ENCODE results near the gene SETD3. TPM values are rescaled to one million over a fixed set of nuclear protein-coding genes. Genes with fewer than 3 reads are reported as not detected.

SETD3 gene
- total RNA-seq, 1 donor from 2014 or later, result 62.8 TPM

GRCh38 chr14:99402950-99403349, 77.7 kb downstream of the SETD3 start:
- TF ChIP-seq EZH2 (IDR thresholded peaks at IDR 0.05; ENCODE audit: insufficient read depth, low read length), result no peak
- TF ChIP-seq, protein P1, sequence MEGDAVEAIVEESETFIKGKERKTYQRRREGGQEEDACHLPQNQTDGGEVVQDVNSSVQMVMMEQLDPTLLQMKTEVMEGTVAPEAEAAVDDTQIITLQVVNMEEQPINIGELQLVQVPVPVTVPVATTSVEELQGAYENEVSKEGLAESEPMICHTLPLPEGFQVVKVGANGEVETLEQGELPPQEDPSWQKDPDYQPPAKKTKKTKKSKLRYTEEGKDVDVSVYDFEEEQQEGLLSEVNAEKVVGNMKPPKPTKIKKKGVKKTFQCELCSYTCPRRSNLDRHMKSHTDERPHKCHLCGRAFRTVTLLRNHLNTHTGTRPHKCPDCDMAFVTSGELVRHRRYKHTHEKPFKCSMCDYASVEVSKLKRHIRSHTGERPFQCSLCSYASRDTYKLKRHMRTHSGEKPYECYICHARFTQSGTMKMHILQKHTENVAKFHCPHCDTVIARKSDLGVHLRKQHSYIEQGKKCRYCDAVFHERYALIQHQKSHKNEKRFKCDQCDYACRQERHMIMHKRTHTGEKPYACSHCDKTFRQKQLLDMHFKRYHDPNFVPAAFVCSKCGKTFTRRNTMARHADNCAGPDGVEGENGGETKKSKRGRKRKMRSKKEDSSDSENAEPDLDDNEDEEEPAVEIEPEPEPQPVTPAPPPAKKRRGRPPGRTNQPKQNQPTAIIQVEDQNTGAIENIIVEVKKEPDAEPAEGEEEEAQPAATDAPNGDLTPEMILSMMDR (IDR thresholded peaks at IDR 0.05; ENCODE audit: insufficient read depth, low read depth, low read length), result no peak
- H3K4me1 Mint-ChIP-seq (ENCODE audit: low read depth, unreplicated experiment), result no peaks in the 10 kb centered on the region
- no peaks in the 10 kb centered on the region for H3K27me3 Mint-ChIP-seq (ENCODE audit: low read depth, unreplicated experiment)
- H3K27ac ChIP-seq (ENCODE audit: low read depth, low read length), result no peak overlapping the region
- no peak overlapping the region for H2AFZ ChIP-seq (ENCODE audit: low read depth, low read length)
- no peak overlapping the region for H3K4me3 Mint-ChIP-seq (ENCODE audit: unreplicated experiment)
- H3K79me2 ChIP-seq (ENCODE audit: insufficient read depth, low read length), result no peaks in the 10 kb centered on the region
- FAIRE-seq, result no peak
- no peak for DNase-seq (ENCODE audit: low read depth)
- no peak overlapping the region for H3K4me2 ChIP-seq (ENCODE audit: low read length)
- peaks cover 21% of the 10 kb centered on the region for H3K36me3 Mint-ChIP-seq (ENCODE audit: low read depth, unreplicated experiment)
- H3K27me3 ChIP-seq (ENCODE audit: insufficient read depth, low read length), result no peaks in the 10 kb centered on the region
- H3K36me3 ChIP-seq (ENCODE audit: insufficient read depth, low read length), result peaks cover 20% of the 10 kb centered on the region
- peaks cover 4% of the 10 kb centered on the region for H4K20me1 ChIP-seq (ENCODE audit: insufficient read depth, low read length)
- no peaks in the 10 kb centered on the region for H3K4me1 ChIP-seq (ENCODE audit: insufficient read depth, low read length)
- no peaks in the 10 kb centered on the region for H3K9me3 Mint-ChIP-seq (ENCODE audit: unreplicated experiment)
- no peak overlapping the region for H3K27ac Mint-ChIP-seq (ENCODE audit: unreplicated experiment)
- H3K4me3 ChIP-seq (ENCODE audit: insufficient read depth, low read depth, low read length), result no peak overlapping the region
- H3K9ac ChIP-seq (ENCODE audit: low read length), result no peak overlapping the region
- H3K9me3 ChIP-seq (ENCODE audit: insufficient read depth, low read depth, low read length), result no peaks in the 10 kb centered on the region

GRCh38 chr14:99402285-99402648, 78.4 kb downstream of the SETD3 start:
- Histone ChIP-seq H3K4me3 (ENCODE audit: insufficient read depth, low read depth, low read length) (no peak overlapping the region), H3K27ac (ENCODE audit: low read depth, low read length) (no peak overlapping the region), H2AFZ (ENCODE audit: low read depth, low read length) (no peak overlapping the region), H3K9ac (ENCODE audit: low read length) (no peak overlapping the region), H3K9me3 (ENCODE audit: insufficient read depth, low read depth, low read length) (no peaks in the 10 kb centered on the region), H3K4me2 (ENCODE audit: low read length) (no peak overlapping the region), H4K20me1 (ENCODE audit: insufficient read depth, low read length) (peaks cover 4% of the 10 kb centered on the region), H3K4me1 (ENCODE audit: insufficient read depth, low read length) (no peaks in the 10 kb centered on the region), H3K36me3 (ENCODE audit: insufficient read depth, low read length) (peaks cover 20% of the 10 kb centered on the region), H3K27me3 (ENCODE audit: insufficient read depth, low read length) (no peaks in the 10 kb centered on the region), H3K79me2 (ENCODE audit: insufficient read depth, low read length) (no peaks in the 10 kb centered on the region)
- H3K4me3 Mint-ChIP-seq (ENCODE audit: unreplicated experiment), result no peak overlapping the region
- no peaks in the 10 kb centered on the region for H3K9me3 Mint-ChIP-seq (ENCODE audit: unreplicated experiment)
- no peaks in the 10 kb centered on the region for H3K27me3 Mint-ChIP-seq (ENCODE audit: low read depth, unreplicated experiment)
- H3K36me3 Mint-ChIP-seq (ENCODE audit: low read depth, unreplicated experiment), result peaks cover 21% of the 10 kb centered on the region
- FAIRE-seq, result no peak
- no peak for DNase-seq (ENCODE audit: low read depth)
- H3K27ac Mint-ChIP-seq (ENCODE audit: unreplicated experiment), result no peak overlapping the region
- no peak for TF ChIP-seq EZH2 (IDR thresholded peaks at IDR 0.05; ENCODE audit: insufficient read depth, low read length)
- TF ChIP-seq, protein P1 (IDR thresholded peaks at IDR 0.05; ENCODE audit: insufficient read depth, low read depth, low read length), result no peak
- H3K4me1 Mint-ChIP-seq (ENCODE audit: low read depth, unreplicated experiment), result no peaks in the 10 kb centered on the region

DNA sequence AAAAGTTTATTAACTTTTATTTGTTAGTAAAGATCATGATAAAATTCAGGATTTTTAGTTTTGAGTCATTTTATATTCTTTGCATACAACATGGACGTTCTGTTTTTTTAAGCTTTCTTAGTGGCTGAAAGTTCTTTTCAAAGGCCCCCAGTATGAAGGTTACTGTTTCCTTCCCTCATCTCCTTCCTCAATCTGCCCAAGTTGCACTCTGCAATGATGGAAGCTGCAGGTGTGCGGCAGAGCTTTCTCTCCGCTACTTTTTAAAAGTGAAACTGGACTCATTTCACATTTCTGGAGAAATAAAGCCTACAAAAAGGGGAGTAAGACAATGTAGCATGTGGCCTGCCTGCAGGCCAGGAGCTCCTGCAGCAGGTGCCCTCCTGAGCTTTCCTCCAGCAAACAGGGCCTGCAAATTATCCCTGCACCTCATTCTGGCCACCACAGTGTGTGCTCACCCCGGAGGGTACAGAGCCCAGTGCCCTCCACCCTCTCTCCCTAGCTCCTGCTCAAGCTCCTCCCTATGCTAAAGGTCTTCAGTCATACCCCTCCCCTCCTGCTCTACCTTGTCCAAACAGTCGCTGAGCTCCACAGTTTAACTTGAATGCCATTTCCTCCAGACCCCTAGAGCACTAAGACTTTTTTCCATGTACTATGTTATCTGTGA, 78.9 kb downstream of the SETD3 start:
- no peak overlapping the region for H3K27ac ChIP-seq (ENCODE audit: low read depth, low read length)
- no peak overlapping the region for H2AFZ ChIP-seq (ENCODE audit: low read depth, low read length)
- no peak overlapping the region for H3K4me3 Mint-ChIP-seq (ENCODE audit: unreplicated experiment)
- H3K4me3 ChIP-seq (ENCODE audit: insufficient read depth, low read depth, low read length), result no peak overlapping the region
- H3K36me3 ChIP-seq (ENCODE audit: insufficient read depth, low read length), result peaks cover 24% of the 10 kb centered on the region
- H3K27me3 Mint-ChIP-seq (ENCODE audit: low read depth, unreplicated experiment), result no peaks in the 10 kb centered on the region
- no peak for DNase-seq (ENCODE audit: low read depth)
- H3K9me3 ChIP-seq (ENCODE audit: insufficient read depth, low read depth, low read length), result no peaks in the 10 kb centered on the region
- no peak overlapping the region for H3K27ac Mint-ChIP-seq (ENCODE audit: unreplicated experiment)
- peaks cover 24% of the 10 kb centered on the region for H3K36me3 Mint-ChIP-seq (ENCODE audit: low read depth, unreplicated experiment)
- H4K20me1 ChIP-seq (ENCODE audit: insufficient read depth, low read length), result peaks cover 4% of the 10 kb centered on the region
- no peaks in the 10 kb centered on the region for H3K4me1 ChIP-seq (ENCODE audit: insufficient read depth, low read length)
- H3K9me3 Mint-ChIP-seq (ENCODE audit: unreplicated experiment), result no peaks in the 10 kb centered on the region
- H3K9ac ChIP-seq (ENCODE audit: low read length), result no peak overlapping the region
- TF ChIP-seq, protein P1 (IDR thresholded peaks at IDR 0.05; ENCODE audit: insufficient read depth, low read depth, low read length), result no peak
- H3K79me2 ChIP-seq (ENCODE audit: insufficient read depth, low read length), result no peaks in the 10 kb centered on the region
- H3K27me3 ChIP-seq (ENCODE audit: insufficient read depth, low read length), result no peaks in the 10 kb centered on the region
- H3K4me1 Mint-ChIP-seq (ENCODE audit: low read depth, unreplicated experiment), result no peaks in the 10 kb centered on the region
- FAIRE-seq, result no peak
- H3K4me2 ChIP-seq (ENCODE audit: low read length), result no peak overlapping the region
